ENCODE data around the gene PADI4. TPM values are rescaled to one million over a fixed set of nuclear protein-coding genes. Genes with fewer than 3 reads are reported as not detected.

PADI4 gene
- total and polyA plus RNA-seq, 2 donors (not counting 3 experiments of a cell fraction or from before 2014, with no cell fraction given): not detected

- TF ChIP-seq CTCF (IDR thresholded peaks at IDR 0.05; ENCODE audit: extremely low read depth in 1 of 2, insufficient read depth in 1 of 2, low read depth in 1 of 2, low read length in 2 of 2) (no peak), POLR2A (IDR thresholded peaks at IDR 0.05; ENCODE audit: low read depth, low read length) (no peak), EZH2 (IDR thresholded peaks at IDR 0.05; ENCODE audit: borderline replicate concordance, low read depth, low read length, severe bottlenecking) (no peak), POLR2AphosphoS5 (IDR thresholded peaks at IDR 0.05; ENCODE audit: insufficient read depth, low read depth, low read length) (no peak), GATA2 (IDR thresholded peaks at IDR 0.05; ENCODE audit: insufficient read depth, insufficient read length, low read depth, low read length) (no peak), JUN (IDR thresholded peaks at IDR 0.05; ENCODE audit: borderline replicate concordance, insufficient read depth, insufficient read length, low read depth) (no peak), MAX (IDR thresholded peaks at IDR 0.05; ENCODE audit: insufficient read depth, insufficient read length) (no peak), MYC (IDR thresholded peaks at IDR 0.05; ENCODE audit: low read depth, low read length) (no peak), FOS (IDR thresholded peaks at IDR 0.05; ENCODE audit: borderline replicate concordance, insufficient read depth, low read length) (no peak)
- H2AFZ ChIP-seq (ENCODE audit: low read depth, low read length): no peak overlapping the region
- ChIA-PET POLR2A (no interaction called here), CTCF (interaction anchor here (1.4 to 1.8 kb wide), 3 partner anchors 11 to 343 kb away, joined by 4 to 5 read pairs (median 4); no protein-coding TSS in a partner anchor)
- dilution Hi-C loops (cut with MboI; ENCODE audit: extremely low pct_ligation_motif_present, low sequenced_read_pairs) (no loop called here), intact Hi-C loops (cut with micrococcal nuclease) (loop anchor here (10.0 kb wide), 1 partner anchor 167 kb away; no protein-coding TSS in a partner anchor)
- H3K9ac ChIP-seq (replicated peaks; ENCODE audit: extremely low read depth, insufficient read depth, low read length): no peak overlapping the region
- H3K27me3 ChIP-seq (ENCODE audit: control insufficient read depth in 2 of 2, insufficient read depth in 2 of 2, low read length in 2 of 2): no peaks in the 10 kb centered on the region
- no peak overlapping the region for H3K27ac ChIP-seq (ENCODE audit: insufficient read depth, low read depth, low read length)
- no peak for DNase-seq (ENCODE audit: low read depth, low spot score)
- no peaks in the 10 kb centered on the region for H3K9me3 ChIP-seq (replicated peaks; ENCODE audit: control insufficient read depth, insufficient read depth, low read length)
- H3K9me1 ChIP-seq (replicated peaks; ENCODE audit: control insufficient read depth, extremely low read depth, insufficient read depth, low read length): no peaks in the 10 kb centered on the region
- no TSS peak for BruUV-seq (replicated peaks)
- H3K79me2 ChIP-seq (ENCODE audit: control insufficient read depth, insufficient read depth, low read length): no peaks in the 10 kb centered on the region
- peaks cover 0 to 3% of the 10 kb centered on the region in 2 experiments for H3K36me3 ChIP-seq (ENCODE audit: control insufficient read depth in 2 of 2, extremely low read depth in 1 of 2, insufficient read depth in 2 of 2, low read length in 2 of 2)
- no peak overlapping the region for H3K4me2 ChIP-seq (ENCODE audit: insufficient read depth, low read length)
- FAIRE-seq: no peak
- H4K20me1 ChIP-seq (replicated peaks; ENCODE audit: control insufficient read depth, extremely low read depth, insufficient read depth, low read length): no peaks in the 10 kb centered on the region
- H3K4me1 ChIP-seq (ENCODE audit: control insufficient read depth, extremely low read depth, insufficient read depth, low read length): no peaks in the 10 kb centered on the region
- no peak overlapping the region for H3K4me3 ChIP-seq (replicated peaks in 1 of 3; ENCODE audit: insufficient read depth in 1 of 3, low read depth in 1 of 3, low read length in 3 of 3)
Measured at GRCh38 chr1:17401841-17402240, 93.8 kb downstream of the PADI4 start.
